Testis (tissue), 5 donors: ENCODE measurements around the gene RSPH9. TPM values are rescaled to one million over a fixed set of nuclear protein-coding genes. Genes with fewer than 3 reads are reported as not detected.

Experiments used
- DNase-seq: peaks from one replicate; pipeline ENCODE4 v3.0.0-alpha.2; 2019
- H3K27ac ChIP-seq, 2 donors: fragments of 200-600 bp; sonication (generic); one replicate each; pipeline ENCODE4 v1.5.1; 2019
- H3K27me3 ChIP-seq: fragments of 200-600 bp; sonication (generic); one replicate; pipeline ENCODE4 v1.5.1; 2019
- H3K36me3 ChIP-seq: fragments of 200-600 bp; sonication (generic); one replicate; pipeline ENCODE4 v1.5.1; 2017; ENCODE audit warnings: low read depth; ENCODE audit errors: missing control alignments
- H3K4me1 ChIP-seq: fragments of 200-600 bp; sonication (generic); one replicate; pipeline ENCODE4 v1.5.1; 2019
- H3K4me3 ChIP-seq, 2 donors: fragments of 200-600 bp; sonication (generic); one replicate each; pipeline ENCODE4 v1.5.1; 2017 to 2019
- H3K9me3 ChIP-seq: fragments of 200-600 bp; sonication (generic); one replicate; pipeline ENCODE4 v1.5.1; 2017
- CTCF ChIP-seq, 3 experiments: fragments of 450-650 bp in 2 of 3; fragments of 200-600 bp in 1 of 3; sonication (generic) in 1 of 3; IDR thresholded peaks; one replicate each; pipeline ENCODE4 v1.5.1; 2016 to 2019; ENCODE audit warnings: antibody characterized with exemption in 3 of 3, mild to moderate bottlenecking in 2 of 3, moderate library complexity in 1 of 3
- POLR2A ChIP-seq: fragments of 450-650 bp; IDR thresholded peaks from one replicate; pipeline ENCODE4 v1.6.1; 2017; ENCODE audit warnings: antibody characterized with exemption, mild to moderate bottlenecking, moderate library complexity
- WGBS, 2 donors: methylation state at CpG; one replicate each; pipeline ENCODE4 v1.1.5; 2018; 5-methylcytosine and 5-hydroxymethylcytosine counted together
- intact Hi-C: fragments of 100-400 bp; cut with DNase I; formaldehyde crosslinking; loops from one replicate; pipeline ENCODE4 v1.15.1; 2023; ENCODE audit warnings: low total_unique reads
- long read RNA-seq, 2 donors: transcript quantifications; one replicate each; lab custom pipeline, GENCODE V29; 2026
- polyA plus RNA-seq: library from polyadenylated mRNA; stranded (reverse); fragments of 350-450 nt; fragmentation: Illumina TruSeq; extraction: RNeasy Lipid Tissue Mini Kit (QIAGEN cat#74804); gene quantifications from one replicate; pipeline ENCODE4 v1.2.3, GENCODE V29; 2014; ENCODE audit warnings: low read depth, low replicate concordance; ENCODE audit not compliant: insufficient read depth
- total RNA-seq, 2 donors: library from RNA; depleted of rRNA; stranded (reverse); fragments of >200 nt; gene quantifications; one replicate each; pipeline ENCODE4 v1.2.3, GENCODE V29; 2016

RSPH9 gene
- 1 to 10 TPM; 6.1 to 8.3 TPM for total RNA-seq
- 22.8 TPM for polyA plus RNA-seq
- long read RNA-seq, donor 1, partial matches to known transcripts: 0 of 44 reads
- long read RNA-seq, donor 1, other reads (novel, unspliced or antisense): 44 of 44 reads
- long read RNA-seq, donor 2: 0 reads

- Histone ChIP-seq H3K27me3 (no peaks in the 10 kb centered on the region), H3K9me3 (no peaks in the 10 kb centered on the region), H3K27ac (peak within 1 kb of the TSS; percentile 6 to 24), H3K4me3 (peak within 1 kb of the TSS; percentile 54 to 63), H3K4me1 (no peaks in the 10 kb centered on the region), H3K36me3 (no peaks in the 10 kb centered on the region)
- peak; percentile 75 for DNase-seq
- 7 to 13% methylated on average over 22 to 49 of the region's 52 CpGs for WGBS, 2 donors
- intact Hi-C loops: no loop called here
- no peak for TF ChIP-seq POLR2A
Measured at GRCh38 chr6:43644940-43645612, at the start of gene RSPH9. TSS of gene RSPH9 (plus strand) at chr6:43645036. CDS start at chr6:43645099, 63 bp downstream.

- WGBS, 2 donors: 94 to 100% methylated on average over 2 of the region's 2 CpGs
- Histone ChIP-seq H3K9me3 (no peaks in the 10 kb centered on the region), H3K36me3 (no peaks in the 10 kb centered on the region), H3K27ac (no peak overlapping the region), H3K4me1 (no peaks in the 10 kb centered on the region), H3K27me3 (no peaks in the 10 kb centered on the region), H3K4me3 (no peak overlapping the region)
- intact Hi-C loops: no loop called here
- no peak for DNase-seq
- TF ChIP-seq POLR2A (no peak), CTCF (IDR thresholded peaks at IDR 0.05) (no peak)
Measured at GRCh38 chr6:43600595-43600994, 44.2 kb upstream of the RSPH9 start.

- TF ChIP-seq POLR2A (no peak), CTCF (IDR thresholded peaks at IDR 0.05) (no peak)
- Histone ChIP-seq H3K4me1 (no peaks in the 10 kb centered on the region), H3K36me3 (no peaks in the 10 kb centered on the region), H3K27ac (no peak overlapping the region), H3K27me3 (no peaks in the 10 kb centered on the region), H3K4me3 (no peak overlapping the region), H3K9me3 (no peaks in the 10 kb centered on the region)
- intact Hi-C loops: no loop called here
- DNase-seq: no peak
- 95 to 99% methylated on average over 2 of the region's 2 CpGs for WGBS, 2 donors
Measured at GRCh38 chr6:43604174-43604573, 40.7 kb upstream of the RSPH9 start.

GRCh38 chr6:43606019-43606418, 38.8 kb upstream of the RSPH9 start:
- 82 to 84% methylated on average over 2 of the region's 2 CpGs for WGBS, 2 donors
- no peaks in the 10 kb centered on the region for H3K27me3 ChIP-seq
- TF ChIP-seq CTCF (IDR thresholded peaks at IDR 0.05) (no peak), POLR2A (no peak)

GRCh38 chr6:43608310-43608763, 36.5 kb upstream of the RSPH9 start:
- intact Hi-C loops: no loop called here
- TF ChIP-seq POLR2A: no peak
- TF ChIP-seq CTCF (IDR thresholded peaks at IDR 0.05): peak; percentile 33 to 79 (median 66)
- no peaks in the 10 kb centered on the region for H3K9me3 ChIP-seq
- DNase-seq: peak; percentile 87
- H3K4me1 ChIP-seq: no peaks in the 10 kb centered on the region
- H3K27ac ChIP-seq: no peak overlapping the region
- whole genome bisulfite sequencing, 2 donors: 26 to 28% methylated on average over 5 of the region's 5 CpGs
- H3K36me3 ChIP-seq: no peaks in the 10 kb centered on the region
- H3K27me3 ChIP-seq: no peaks in the 10 kb centered on the region
- no peak overlapping the region for H3K4me3 ChIP-seq

More at GRCh38 chr6:43606019-43606418, 38.8 kb upstream of the RSPH9 start:
- no peak for DNase-seq
- Histone ChIP-seq H3K36me3 (no peaks in the 10 kb centered on the region), H3K27ac (no peak overlapping the region), H3K9me3 (no peaks in the 10 kb centered on the region), H3K4me3 (no peak overlapping the region), H3K4me1 (no peaks in the 10 kb centered on the region)
- intact Hi-C loops: no loop called here
